Measurements from ENCODE around the gene FLYWCH1. TPM values are rescaled to one million over a fixed set of nuclear protein-coding genes. Genes with fewer than 3 reads are reported as not detected.

FLYWCH1 gene
- total RNA-seq, 1 experiment from 2014 or later = 32.6 TPM

- peak; percentile 63; the same call in 1 of the 2 replicates for TF ChIP-seq ARID4B (CRISPR knock-in tag; IDR thresholded peaks at IDR 0.05; ENCODE audit: borderline replicate concordance)
These were observed 52.2 kb downstream of the FLYWCH1 start, which contains the start of gene KREMEN2 (continued) for GRCh38 chr16:2963723-2964474.

- H3K4me1 Mint-ChIP-seq = peaks cover 15% of the 10 kb centered on the region
- CTCF ChIA-PET = interaction anchor here (0.6 to 5.4 kb wide), 39 partner anchors 8 to 635 kb away, joined by 3 to 43 read pairs (median 4); partner anchors contain the start of genes FLYWCH1, FLYWCH2, PKMYT1 and PRSS21
- TF ChIP-seq HMGXB4 (CRISPR knock-in tag; IDR thresholded peaks at IDR 0.05) (peak; percentile 83; the same call in 1 of the 2 replicates), CREB1 (CRISPR knock-in tag; IDR thresholded peaks at IDR 0.05) (0 out of 2 replicates have a peak, but pooled peaks have one; percentile 20), NR3C1 (CRISPR knock-in tag; conservative IDR thresholded peaks at IDR 0.05; ENCODE audit: low read depth) (no peak), CTCF (IDR thresholded peaks at IDR 0.05) (no peak), ZNF232 (CRISPR knock-in tag; IDR thresholded peaks at IDR 0.05) (no peak), GABPB1 (CRISPR knock-in tag; IDR thresholded peaks at IDR 0.05) (no peak), ETV6 (CRISPR knock-in tag; IDR thresholded peaks at IDR 0.05) (no peak; the same call in 1 of the 2 replicates), CDX4 (CRISPR knock-in tag; IDR thresholded peaks at IDR 0.05; ENCODE audit: borderline replicate concordance) (no peak), IRF2 (CRISPR knock-in tag; IDR thresholded peaks at IDR 0.05; ENCODE audit: borderline replicate concordance, low read depth) (no peak), ATF3 (CRISPR knock-in tag; conservative IDR thresholded peaks at IDR 0.05) (no peak), RELA (CRISPR knock-in tag; IDR thresholded peaks at IDR 0.05; ENCODE audit: borderline replicate concordance) (no peak), USF2 (CRISPR knock-in tag; IDR thresholded peaks at IDR 0.05) (no peak), CBFB (CRISPR knock-in tag; IDR thresholded peaks at IDR 0.05; ENCODE audit: low read depth) (no peak), MAX (CRISPR knock-in tag; IDR thresholded peaks at IDR 0.05) (peak; percentile 65), ZNF281 (CRISPR knock-in tag; IDR thresholded peaks at IDR 0.05) (peak; percentile 72; the same call in 1 of the 2 replicates), E2F5 (CRISPR knock-in tag; IDR thresholded peaks at IDR 0.05) (no peak), TEAD4 (CRISPR knock-in tag; IDR thresholded peaks at IDR 0.05) (no peak)
These were observed 53.0 kb downstream of the FLYWCH1 start for GRCh38 chr16:2964475-2965336.

More at GRCh38 chr16:2964475-2965336, 53.0 kb downstream of the FLYWCH1 start:
- DNase-seq (ENCODE audit: low spot score) (peak; percentile 98), ATAC-seq (peak; percentile 56)
- POLR2A ChIA-PET = interaction anchor here (0.9 to 1.2 kb wide), 6 partner anchors 9 to 60 kb away, joined by 3 to 6 read pairs (median 4); partner anchors contain the start of gene PKMYT1
- Mint-ChIP-seq H3K36me3 (no peaks in the 10 kb centered on the region), H3K27ac (no peak overlapping the region), H3K9me3 (no peaks in the 10 kb centered on the region), H3K4me3 (peak overlapping the region; percentile 89), H3K27me3 (ENCODE audit: low read depth) (peaks cover 38% of the 10 kb centered on the region)

Measured in WTC11 (cell line).